Heart right ventricle (tissue), 16 donors: ENCODE data around the gene MAB21L4. TPM values are rescaled to one million over a fixed set of nuclear protein-coding genes. Genes with fewer than 3 reads are reported as not detected.

Source experiments
- ATAC-seq, 8 donors: fragments of 200-7000 bp; cut with Tn5 transposase; one replicate each; pipeline ENCODE4 v1.9.1; 2020; ENCODE audit warnings: mild to moderate bottlenecking in 8 of 8, moderate library complexity in 8 of 8, moderate number of reproducible peaks in 1 of 8
- DNase-seq, 2 donors: peaks; one replicate each; pipeline ENCODE4 v3.0.0-alpha.2; 2020
- H3K27ac ChIP-seq, 10 donors: fragments of 200-600 bp; sonication (generic) in 2 of 10; one replicate each; pipeline versions ENCODE4 v1.5.0 to v1.8.0; 2020 to 2022; ENCODE audit warnings: mild to moderate bottlenecking in 3 of 10
- H3K27me3 ChIP-seq, 7 donors: fragments of 200-600 bp; one replicate each; pipeline ENCODE4 v1.8.0; 2021 to 2022; ENCODE audit warnings: mild to moderate bottlenecking in 2 of 7
- H3K36me3 ChIP-seq, 9 donors: fragments of 200-600 bp; sonication (generic) in 1 of 9; one replicate each; pipeline versions ENCODE4 v1.5.0 to v1.8.0; 2020 to 2022; ENCODE audit warnings: mild to moderate bottlenecking in 2 of 9
- H3K4me1 ChIP-seq, 9 donors: fragments of 200-600 bp; sonication (generic) in 1 of 9; one replicate each; pipeline versions ENCODE4 v1.5.0 to v1.8.0; 2020 to 2022; ENCODE audit warnings: mild to moderate bottlenecking in 4 of 9
- H3K4me3 ChIP-seq, 10 donors: fragments of 200-600 bp; sonication (generic) in 2 of 10; one replicate each; pipeline versions ENCODE4 v1.5.0 to v1.8.0; 2020 to 2022; ENCODE audit warnings: mild to moderate bottlenecking in 7 of 10, moderate library complexity in 2 of 10
- H3K9me3 ChIP-seq, 11 donors: fragments of 200-600 bp in 10 of 11; sonication (generic) in 2 of 11; one replicate each; pipeline versions ENCODE4 v1.5.0 to v1.8.0; 2013 to 2022; ENCODE audit warnings: mild to moderate bottlenecking in 2 of 11, control low read depth in 1 of 11, moderate library complexity in 1 of 11
- WGBS, 2 donors: extraction: QIAGEN DNeasy Blood & Tissue Kit; methylation state at CpG; one replicate each; pipeline ENCODE4 v1.1.7; 2013; ENCODE audit warnings: inconsistent platforms in 1 of 2; 5-methylcytosine and 5-hydroxymethylcytosine counted together
- intact Hi-C, 10 donors: fragments of 100-400 bp; cut with DNase I; formaldehyde crosslinking; loops; one replicate each; pipeline versions ENCODE4 v1.11.1 to v1.14.2; 2022
- polyA plus RNA-seq, 2 donors: library from polyadenylated mRNA; stranded (reverse); fragments of 200-250 nt; gene quantifications; one replicate each; pipeline ENCODE4 v1.2.3, GENCODE V29; 2013
- total RNA-seq, 10 donors: library from RNA; stranded (reverse); fragmentation: NEBNext Ultra II Directional in 3 of 10; extraction: Animal tissue kit (Norgen Biotek cat#: 25700) in 3 of 10; gene quantifications; one replicate each; pipeline versions ENCODE4 v1.2.1 to v1.2.4, GENCODE V29; 2021 to 2023
- TF ChIP-seq, protein P1 (sequence below), 9 donors: fragments of 200-600 bp; sonication (generic) in 2 of 9; IDR thresholded peaks; one replicate each; pipeline versions ENCODE4 v1.5.0 to v1.8.0; 2021 to 2022; ENCODE audit warnings: antibody characterized with exemption in 9 of 9, mild to moderate bottlenecking in 5 of 9, moderate library complexity in 1 of 9
- donor health status: Arrhythmogenic right ventricular cardiomyopathy.
- donor health status: ischemic (EF 13 %, LVEDD 7.1; RV severe dilation, severe dysfunction).
- donor health status: healthy with polysubstance abuse.
- donor health status: DM: no; HTN: yes; CAD: no.
- donor health status: DM: no; HTN: no; CAD: no.
- donor health status: ischemic (EF 25% LVEDD 6.9; RV normal size, moderate dysfunction).
- donor health status: ischemic (EF 25% LVEDD 5.7; RV mildly dilated, moderate dysfunction).
- donor health status: healthy.
- donor health status: DM: yes; HTN: yes; CAD: no.
- donor health status: Ischemic cardiomyopathy.
- donor health status: ischemic (EF 35%, LVEDD 5.7; RV mildly dilated, moderate dysfunction).
- donor health status: nonischemic (EF 11% LVEDD 7.7; RV severe dilation, severe dysfunction).
- donor health status: DM: yes; HTN: yes; CAD: no.
- donor health status: PGD.
- donor health status: ischemic (EF 29% LVEDD 5.4; RV normal size, mild dysfunction).
- donor health status: nonischemic (EF 23%, LVEDD 6.1; RV moderate dilation, normal function).

The MAB21L4 gene
- total and polyA plus RNA-seq, 12 donors: 0.06 to 0.32 (median 0.29) TPM; not detected in 9

DNA sequence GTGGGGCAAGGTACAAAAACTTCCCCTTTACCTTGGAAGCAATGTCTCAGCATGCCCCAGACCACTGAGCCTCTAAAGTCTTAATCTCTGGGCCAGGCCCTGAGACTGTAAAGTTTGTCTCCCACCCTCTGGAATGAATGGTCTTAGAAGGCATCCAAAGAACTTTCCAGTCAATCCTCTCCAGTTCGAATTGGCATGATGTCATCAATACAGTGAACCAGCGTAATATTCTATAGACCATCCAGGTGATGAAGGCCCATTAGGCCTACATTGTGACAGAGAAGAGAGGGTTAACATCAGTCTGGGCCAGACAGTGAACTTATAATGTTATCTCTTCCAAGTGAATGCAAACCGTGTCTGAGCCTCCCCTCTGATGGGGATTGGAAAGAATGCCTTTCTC is 11.2 kb downstream of the MAB21L4 start:
- no peak overlapping the region for H3K27ac ChIP-seq
- intact Hi-C loops: no loop called here
- no peaks in the 10 kb centered on the region for H3K4me1 ChIP-seq
- no peaks in the 10 kb centered on the region for H3K36me3 ChIP-seq
- no peaks in the 10 kb centered on the region for H3K27me3 ChIP-seq
- DNase-seq: no peak
- no peak for ATAC-seq
- no peak overlapping the region for H3K4me3 ChIP-seq
- WGBS, 2 donors: 67 to 79% methylated on average over 3 of the region's 3 CpGs
- TF ChIP-seq, protein P1, sequence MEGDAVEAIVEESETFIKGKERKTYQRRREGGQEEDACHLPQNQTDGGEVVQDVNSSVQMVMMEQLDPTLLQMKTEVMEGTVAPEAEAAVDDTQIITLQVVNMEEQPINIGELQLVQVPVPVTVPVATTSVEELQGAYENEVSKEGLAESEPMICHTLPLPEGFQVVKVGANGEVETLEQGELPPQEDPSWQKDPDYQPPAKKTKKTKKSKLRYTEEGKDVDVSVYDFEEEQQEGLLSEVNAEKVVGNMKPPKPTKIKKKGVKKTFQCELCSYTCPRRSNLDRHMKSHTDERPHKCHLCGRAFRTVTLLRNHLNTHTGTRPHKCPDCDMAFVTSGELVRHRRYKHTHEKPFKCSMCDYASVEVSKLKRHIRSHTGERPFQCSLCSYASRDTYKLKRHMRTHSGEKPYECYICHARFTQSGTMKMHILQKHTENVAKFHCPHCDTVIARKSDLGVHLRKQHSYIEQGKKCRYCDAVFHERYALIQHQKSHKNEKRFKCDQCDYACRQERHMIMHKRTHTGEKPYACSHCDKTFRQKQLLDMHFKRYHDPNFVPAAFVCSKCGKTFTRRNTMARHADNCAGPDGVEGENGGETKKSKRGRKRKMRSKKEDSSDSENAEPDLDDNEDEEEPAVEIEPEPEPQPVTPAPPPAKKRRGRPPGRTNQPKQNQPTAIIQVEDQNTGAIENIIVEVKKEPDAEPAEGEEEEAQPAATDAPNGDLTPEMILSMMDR (IDR thresholded peaks at IDR 0.05): no peak
- no peaks in the 10 kb centered on the region for H3K9me3 ChIP-seq

DNA sequence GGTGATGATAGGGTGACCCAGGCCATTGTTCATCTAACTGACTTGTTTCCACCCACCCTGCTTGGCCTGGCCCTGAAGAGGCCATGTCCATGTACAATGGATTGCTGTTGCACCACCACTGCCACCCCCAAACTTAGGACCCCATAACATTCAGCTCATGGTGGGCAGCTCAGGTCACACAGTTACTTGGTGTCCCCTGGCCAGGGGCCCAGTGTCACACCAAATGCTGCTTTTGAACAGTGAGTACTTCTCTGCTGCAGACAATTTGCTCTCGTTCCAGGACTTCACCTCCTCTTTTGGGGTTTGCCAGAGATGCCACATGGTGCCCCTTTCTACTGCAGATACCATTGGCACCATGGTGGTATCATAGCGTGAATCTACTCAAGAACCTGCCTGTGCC is 11.7 kb downstream of the MAB21L4 start:
- no peak for DNase-seq
- Histone ChIP-seq H3K4me1 (no peaks in the 10 kb centered on the region), H3K4me3 (no peak overlapping the region), H3K9me3 (no peaks in the 10 kb centered on the region), H3K27me3 (no peaks in the 10 kb centered on the region), H3K27ac (no peak overlapping the region), H3K36me3 (no peaks in the 10 kb centered on the region)
- 84 to 88% methylated on average over 2 of the region's 2 CpGs for WGBS, 2 donors
- TF ChIP-seq, protein P1 (IDR thresholded peaks at IDR 0.05): no peak
- ATAC-seq: no peak
- intact Hi-C loops: no loop called here

DNA sequence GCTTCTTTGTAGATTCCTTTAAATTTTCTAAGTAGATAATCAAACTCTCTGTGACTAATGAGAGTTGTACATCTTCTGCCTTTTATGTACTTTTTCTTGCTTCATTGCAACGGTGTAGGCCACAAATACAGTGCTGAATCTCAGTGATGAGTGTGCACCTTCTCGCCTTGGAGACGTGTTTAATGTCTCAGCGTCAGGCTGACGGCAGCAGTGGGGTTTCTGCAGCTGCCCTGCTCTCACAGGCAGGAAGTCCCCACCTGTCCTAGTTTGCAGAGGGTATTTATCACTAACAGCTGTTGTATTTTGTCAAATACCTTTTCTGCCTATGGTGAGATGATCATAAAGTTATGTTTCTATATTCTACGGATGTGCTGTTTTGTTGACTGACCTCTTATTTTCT is 14.0 kb downstream of the MAB21L4 start:
- intact Hi-C loops: no loop called here
- TF ChIP-seq, protein P1 (IDR thresholded peaks at IDR 0.05): no peak
- no peaks in the 10 kb centered on the region for H3K27me3 ChIP-seq
- ATAC-seq (no peak), DNase-seq (no peak)
- WGBS, 2 donors: 54 to 62% methylated on average over 6 of the region's 6 CpGs
- no peaks in the 10 kb centered on the region for H3K4me1 ChIP-seq
- H3K36me3 ChIP-seq: no peaks in the 10 kb centered on the region
- no peaks in the 10 kb centered on the region for H3K9me3 ChIP-seq
- H3K4me3 ChIP-seq: no peak overlapping the region
- H3K27ac ChIP-seq: no peak overlapping the region

DNA sequence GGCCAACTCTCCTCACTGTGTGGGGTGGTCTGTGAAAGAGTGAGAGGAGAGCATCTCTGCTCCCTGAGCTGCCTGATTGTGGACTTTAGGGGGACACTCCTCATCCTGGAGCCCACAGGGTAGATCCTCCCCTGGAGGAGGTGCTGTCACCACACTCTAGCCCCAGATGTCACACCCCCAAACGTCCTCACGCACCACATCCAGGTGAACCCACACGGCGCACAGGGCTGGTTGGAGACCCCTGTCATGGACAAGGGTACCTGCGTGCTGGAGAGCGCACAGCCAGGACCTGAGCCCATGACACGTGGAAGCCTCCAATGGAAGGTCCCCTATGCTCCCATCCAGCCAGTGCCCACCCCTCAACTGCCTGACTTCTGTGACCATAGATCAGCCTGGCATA is 16.9 kb downstream of the MAB21L4 start:
- ATAC-seq (no peak), DNase-seq (no peak)
- 74 to 79% methylated on average over 7 of the region's 7 CpGs for WGBS, 2 donors
- Histone ChIP-seq H3K4me3 (no peak overlapping the region), H3K27me3 (no peaks in the 10 kb centered on the region), H3K27ac (no peak overlapping the region), H3K9me3 (no peaks in the 10 kb centered on the region), H3K4me1 (no peaks in the 10 kb centered on the region), H3K36me3 (no peaks in the 10 kb centered on the region)
- TF ChIP-seq, protein P1 (IDR thresholded peaks at IDR 0.05): no peak
- intact Hi-C loops: loop anchor here in 1 of 10 donors (10.0 kb wide), 1 partner anchor 586 kb away; no protein-coding TSS in a partner anchor
